Fibroblast of pulmonary artery (primary cell): Measurements from ENCODE around the gene HPSE.

Experiments
- DNase-seq: peaks from one replicate; pipeline ENCODE4 v3.0.0-alpha.2; 2010; ENCODE audit warnings: low read depth
- H3K4me3 ChIP-seq: replicated peaks from 2 replicates; pipeline ENCODE4 v1.5.1; 2011; ENCODE audit warnings: low read depth, mild to moderate bottlenecking, control low read depth, low read length, moderate library complexity
- TF ChIP-seq, protein P1 (sequence below): IDR thresholded peaks from 2 replicates; pipeline ENCODE4 v1.5.1; 2011; ENCODE audit warnings: mild to moderate bottlenecking, control low read depth, low read length, inconsistent platforms; ENCODE audit errors: missing control alignments

The HPSE gene

DNA sequence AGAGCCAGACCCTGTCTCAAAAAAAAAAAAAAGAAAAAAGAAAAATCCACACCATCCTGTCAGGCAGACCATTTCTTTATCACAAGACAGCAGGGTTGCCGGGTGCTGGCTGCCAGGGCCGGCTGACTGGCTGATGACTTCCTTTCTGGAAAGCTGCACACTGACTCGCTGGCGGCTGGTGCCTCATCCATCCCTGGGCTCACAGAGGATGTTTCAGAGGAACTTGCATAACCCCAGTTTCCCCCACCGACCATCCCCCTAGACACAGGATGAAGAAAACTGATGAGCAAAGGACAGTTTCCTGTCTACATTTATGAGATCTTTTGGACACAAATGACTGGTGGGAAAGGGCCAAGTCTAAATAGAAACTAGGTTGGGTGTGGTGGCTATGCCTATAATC, 14.1 kb downstream of the HPSE start:
- no peak overlapping the region for H3K4me3 ChIP-seq
- TF ChIP-seq, protein P1, sequence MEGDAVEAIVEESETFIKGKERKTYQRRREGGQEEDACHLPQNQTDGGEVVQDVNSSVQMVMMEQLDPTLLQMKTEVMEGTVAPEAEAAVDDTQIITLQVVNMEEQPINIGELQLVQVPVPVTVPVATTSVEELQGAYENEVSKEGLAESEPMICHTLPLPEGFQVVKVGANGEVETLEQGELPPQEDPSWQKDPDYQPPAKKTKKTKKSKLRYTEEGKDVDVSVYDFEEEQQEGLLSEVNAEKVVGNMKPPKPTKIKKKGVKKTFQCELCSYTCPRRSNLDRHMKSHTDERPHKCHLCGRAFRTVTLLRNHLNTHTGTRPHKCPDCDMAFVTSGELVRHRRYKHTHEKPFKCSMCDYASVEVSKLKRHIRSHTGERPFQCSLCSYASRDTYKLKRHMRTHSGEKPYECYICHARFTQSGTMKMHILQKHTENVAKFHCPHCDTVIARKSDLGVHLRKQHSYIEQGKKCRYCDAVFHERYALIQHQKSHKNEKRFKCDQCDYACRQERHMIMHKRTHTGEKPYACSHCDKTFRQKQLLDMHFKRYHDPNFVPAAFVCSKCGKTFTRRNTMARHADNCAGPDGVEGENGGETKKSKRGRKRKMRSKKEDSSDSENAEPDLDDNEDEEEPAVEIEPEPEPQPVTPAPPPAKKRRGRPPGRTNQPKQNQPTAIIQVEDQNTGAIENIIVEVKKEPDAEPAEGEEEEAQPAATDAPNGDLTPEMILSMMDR, result no peak
- DNase-seq, result peak; percentile 65

DNA sequence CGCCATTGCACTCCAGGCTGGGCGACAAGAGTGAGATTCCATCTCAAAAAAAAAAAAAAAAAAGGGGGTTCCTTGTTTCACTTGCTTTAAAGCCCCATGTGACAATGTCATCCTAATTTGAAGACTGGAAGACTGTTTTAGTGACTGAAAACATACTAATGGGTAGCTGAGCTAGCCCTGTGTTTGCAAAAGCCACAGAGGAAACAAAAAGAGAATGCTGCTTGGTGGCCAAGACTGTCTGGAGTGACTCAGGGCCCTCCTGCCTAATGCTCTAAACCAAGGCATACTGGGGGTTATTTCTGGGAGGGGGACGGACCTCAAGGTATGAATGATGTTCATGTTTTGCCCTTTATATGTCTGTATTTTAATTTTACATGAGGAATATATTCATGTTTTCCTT, 16.0 kb downstream of the HPSE start:
- TF ChIP-seq, protein P1, result no peak
- no peak for DNase-seq
- H3K4me3 ChIP-seq, result no peak overlapping the region

DNA sequence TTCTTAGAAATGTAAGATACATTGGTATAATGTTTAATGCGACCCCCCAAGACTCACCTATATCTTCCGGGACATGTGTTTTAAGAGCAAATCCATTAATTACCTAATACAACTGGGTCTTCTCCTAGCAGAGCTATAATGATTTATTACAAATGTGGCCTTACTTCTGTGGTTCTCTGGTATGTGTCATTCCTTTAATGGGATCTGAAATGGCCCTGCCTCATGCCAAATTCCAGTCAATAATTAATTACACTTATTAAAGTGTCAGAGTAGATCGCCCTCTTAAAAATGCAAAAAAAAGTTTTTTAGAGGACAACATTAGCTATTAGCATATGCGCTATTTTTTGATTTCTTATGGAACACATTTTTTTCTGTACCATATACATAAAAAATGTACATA, 17.0 kb downstream of the HPSE start:
- H3K4me3 ChIP-seq, result no peak overlapping the region
- TF ChIP-seq, protein P1, result no peak
- DNase-seq, result no peak

DNA sequence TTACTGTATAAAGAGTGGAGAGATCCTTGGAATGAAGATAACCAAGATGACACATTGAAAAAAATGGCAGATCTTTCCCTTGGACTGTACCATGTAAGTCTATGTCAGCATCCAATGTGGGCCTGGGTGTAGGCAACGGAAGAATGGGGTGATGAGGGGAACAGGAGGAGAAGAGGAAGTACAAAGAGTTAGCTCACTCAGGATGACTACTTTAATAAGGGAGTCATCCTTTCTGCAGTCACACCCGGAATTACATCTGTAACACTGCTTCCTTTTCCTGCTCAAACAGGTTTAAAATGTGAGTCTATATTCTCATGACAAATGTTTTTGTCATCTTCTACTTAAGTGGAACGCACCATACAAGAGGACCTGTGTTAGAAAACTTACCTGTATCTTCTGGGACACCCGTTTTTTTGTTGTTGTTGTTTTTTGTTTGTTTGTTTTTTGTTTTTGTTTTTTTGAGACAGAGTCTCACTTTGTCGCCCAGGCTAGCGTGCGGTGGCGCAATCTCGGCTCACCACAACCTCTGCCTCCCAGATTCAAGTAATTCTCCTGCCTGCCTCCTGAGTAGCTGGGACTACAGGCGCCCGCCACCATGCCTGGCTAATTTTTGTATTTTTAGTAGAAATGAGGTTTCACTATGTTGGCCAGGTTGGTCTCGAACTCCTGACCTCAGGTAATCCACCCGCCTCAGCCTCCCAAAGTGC, 18.0 kb downstream of the HPSE start:
- no peak for DNase-seq

DNA sequence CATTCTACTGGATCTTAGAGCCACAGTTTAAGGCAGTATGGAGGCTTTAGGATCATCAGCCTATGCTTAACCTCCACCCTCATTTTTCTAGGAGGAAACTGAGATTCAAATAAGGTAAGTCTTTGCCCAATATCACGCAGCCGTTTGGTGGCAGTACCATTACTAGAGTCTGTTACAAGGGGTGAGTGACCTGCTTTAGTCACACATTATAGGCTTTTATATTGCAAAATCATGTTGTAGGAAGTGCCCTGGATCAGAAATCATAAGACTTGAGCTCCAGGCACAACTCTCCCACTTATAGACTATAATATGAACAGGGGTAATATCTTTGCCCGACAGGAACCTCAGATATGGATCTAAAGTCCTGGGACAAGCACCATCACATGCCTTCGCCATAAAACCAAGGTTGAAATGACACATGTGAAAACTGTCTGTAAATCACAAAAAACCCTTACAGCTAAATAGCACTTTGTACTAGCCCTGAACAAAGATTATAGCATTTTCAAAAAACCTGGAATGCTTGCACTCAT, 19.2 kb downstream of the HPSE start:
- no peak for DNase-seq
- TF ChIP-seq, protein P1, result no peak
- no peak overlapping the region for H3K4me3 ChIP-seq

More for the DNA sequence above, 18.0 kb downstream of the HPSE start:
- TF ChIP-seq, protein P1, result no peak
- H3K4me3 ChIP-seq, result no peak overlapping the region

DNA sequence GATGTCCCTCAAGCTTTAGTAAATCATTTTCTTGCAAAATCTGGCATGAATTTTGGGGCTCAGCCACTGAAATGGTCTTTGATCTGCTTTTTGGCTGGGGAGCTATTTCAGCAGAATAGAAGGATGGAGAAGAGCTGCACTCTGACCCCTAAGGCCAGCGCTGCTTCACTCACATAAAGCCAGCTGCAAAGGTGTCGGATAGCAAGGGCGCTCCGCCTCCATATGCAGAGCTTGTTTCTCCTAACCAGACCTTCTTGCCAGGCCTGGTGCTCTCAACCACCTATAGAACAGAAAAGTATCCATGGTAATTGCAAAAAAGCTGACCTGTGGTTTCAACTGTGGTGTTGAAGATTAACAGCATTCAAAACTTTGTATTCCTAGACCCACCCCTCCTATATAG, 26.0 kb downstream of the HPSE start:
- no peak for DNase-seq
- no peak overlapping the region for H3K4me3 ChIP-seq
- TF ChIP-seq, protein P1, result no peak

DNA sequence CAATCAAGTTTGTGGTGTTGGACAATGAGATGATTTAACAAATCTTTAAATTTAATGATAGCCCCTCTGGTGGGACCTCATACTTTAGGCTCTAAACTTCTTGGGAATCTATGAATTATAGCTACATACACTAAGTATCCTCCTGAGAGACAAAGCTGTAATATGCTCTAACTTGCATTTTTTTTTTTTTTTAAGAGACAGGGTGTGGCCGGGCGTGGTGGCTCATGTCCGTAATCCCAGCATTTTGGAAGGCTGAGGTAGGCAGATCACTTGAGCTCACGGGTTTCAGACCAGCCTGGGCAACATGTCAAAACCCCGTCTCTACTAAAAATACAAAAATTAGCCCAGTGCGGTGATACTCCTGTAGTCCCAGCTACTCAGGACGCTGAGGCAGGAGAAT, 26.7 kb downstream of the HPSE start:
- TF ChIP-seq, protein P1, result no peak
- H3K4me3 ChIP-seq, result no peak overlapping the region
- DNase-seq, result no peak
